Inflammatory macrophage treated with lipopolysaccharide for 1 hour (primary cell): ENCODE data around the gene PPP1R14C.
A peak's percentile ranks its signal among the peaks of the same experiment; 100 is the strongest.

Experiments used
- DNase-seq, 2 donors: peaks; one replicate each; pipeline ENCODE4 v3.0.0-alpha.2; 2020 to 2022

The PPP1R14C gene

GRCh38 chr6:150139533-150139932 lies 3.3 kb upstream of the PPP1R14C start:
- no peak for DNase-seq

GRCh38 chr6:150140236-150140969 lies 2.4 kb upstream of the PPP1R14C start:
- DNase-seq, result no peak

- DNase-seq, result peak; percentile 71 to 81
These were observed 661 bp upstream of the PPP1R14C start for GRCh38 chr6:150142097-150142669.

GRCh38 chr6:150143516-150144293 lies 861 bp downstream of the PPP1R14C start:
- no peak for DNase-seq

- no peak for DNase-seq
These were observed 1.5 kb downstream of the PPP1R14C start for GRCh38 chr6:150144294-150144868.

DNA sequence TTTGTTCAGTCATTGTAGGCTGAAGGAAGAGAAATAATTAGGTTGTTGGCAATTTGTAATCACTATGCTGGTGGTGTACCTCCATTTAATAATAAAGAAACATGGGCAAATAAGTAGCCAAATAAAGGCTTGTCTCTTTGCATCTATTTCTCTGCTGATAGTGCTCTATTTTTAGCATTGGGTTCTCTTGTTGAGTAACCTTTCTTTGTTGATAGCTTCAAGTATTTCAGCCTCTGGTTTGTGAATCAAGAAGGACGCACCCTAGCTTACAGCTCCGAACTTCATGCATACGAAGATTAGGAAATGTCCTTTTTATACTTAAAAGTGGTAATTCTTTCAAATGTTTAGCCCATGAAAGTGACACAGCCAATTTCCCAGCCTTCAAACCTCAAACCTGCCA lies 2.6 kb downstream of the PPP1R14C start:
- no peak for DNase-seq

GRCh38 chr6:150145830-150146229 lies 3.0 kb downstream of the PPP1R14C start:
- DNase-seq, result peak; percentile 47 to 52

- DNase-seq, result no peak
These were observed 3.6 kb downstream of the PPP1R14C start for GRCh38 chr6:150146436-150146835.

DNA sequence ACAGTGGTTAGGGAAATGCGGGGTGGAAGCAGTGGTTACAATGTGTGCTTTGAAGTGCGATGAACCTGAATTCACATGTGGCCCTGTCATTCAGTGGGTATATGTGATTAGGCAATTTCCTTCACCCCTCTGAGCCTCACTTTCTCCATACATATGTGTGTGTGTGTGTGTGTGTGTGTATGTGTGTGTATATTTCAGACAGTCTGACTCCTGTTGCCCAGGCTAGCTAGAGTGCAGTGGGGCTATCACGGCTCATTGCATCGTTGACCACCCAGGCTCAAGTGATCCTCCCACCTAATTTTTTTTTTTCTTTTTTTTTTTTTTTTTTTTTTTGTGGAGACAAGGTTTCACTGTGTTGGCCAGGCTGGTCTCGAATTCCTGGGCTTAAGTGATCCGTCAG lies 6.3 kb downstream of the PPP1R14C start:
- DNase-seq, result no peak

DNA sequence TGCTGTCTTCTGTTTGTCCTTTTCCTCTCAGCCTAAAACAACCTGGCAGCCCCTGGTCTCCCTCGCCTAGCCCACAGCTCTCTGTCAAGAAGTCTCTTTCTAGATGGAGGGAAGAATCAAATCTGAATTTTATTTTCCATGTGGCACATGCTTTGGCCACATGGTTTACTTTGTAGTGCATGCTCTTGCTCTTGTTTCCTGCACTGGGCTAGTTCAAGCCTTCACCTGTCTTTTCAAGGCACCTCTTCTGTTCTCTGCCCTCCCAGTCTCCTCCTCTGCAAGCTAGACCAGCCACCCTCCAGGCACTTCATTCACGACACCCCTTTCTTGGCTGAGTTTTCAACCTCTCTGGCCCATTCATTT lies 7.6 kb downstream of the PPP1R14C start:
- DNase-seq, result no peak

GRCh38 chr6:150150821-150151646 lies 8.2 kb downstream of the PPP1R14C start:
- peak in 1 of 2 donors; percentile 12 for DNase-seq

DNA sequence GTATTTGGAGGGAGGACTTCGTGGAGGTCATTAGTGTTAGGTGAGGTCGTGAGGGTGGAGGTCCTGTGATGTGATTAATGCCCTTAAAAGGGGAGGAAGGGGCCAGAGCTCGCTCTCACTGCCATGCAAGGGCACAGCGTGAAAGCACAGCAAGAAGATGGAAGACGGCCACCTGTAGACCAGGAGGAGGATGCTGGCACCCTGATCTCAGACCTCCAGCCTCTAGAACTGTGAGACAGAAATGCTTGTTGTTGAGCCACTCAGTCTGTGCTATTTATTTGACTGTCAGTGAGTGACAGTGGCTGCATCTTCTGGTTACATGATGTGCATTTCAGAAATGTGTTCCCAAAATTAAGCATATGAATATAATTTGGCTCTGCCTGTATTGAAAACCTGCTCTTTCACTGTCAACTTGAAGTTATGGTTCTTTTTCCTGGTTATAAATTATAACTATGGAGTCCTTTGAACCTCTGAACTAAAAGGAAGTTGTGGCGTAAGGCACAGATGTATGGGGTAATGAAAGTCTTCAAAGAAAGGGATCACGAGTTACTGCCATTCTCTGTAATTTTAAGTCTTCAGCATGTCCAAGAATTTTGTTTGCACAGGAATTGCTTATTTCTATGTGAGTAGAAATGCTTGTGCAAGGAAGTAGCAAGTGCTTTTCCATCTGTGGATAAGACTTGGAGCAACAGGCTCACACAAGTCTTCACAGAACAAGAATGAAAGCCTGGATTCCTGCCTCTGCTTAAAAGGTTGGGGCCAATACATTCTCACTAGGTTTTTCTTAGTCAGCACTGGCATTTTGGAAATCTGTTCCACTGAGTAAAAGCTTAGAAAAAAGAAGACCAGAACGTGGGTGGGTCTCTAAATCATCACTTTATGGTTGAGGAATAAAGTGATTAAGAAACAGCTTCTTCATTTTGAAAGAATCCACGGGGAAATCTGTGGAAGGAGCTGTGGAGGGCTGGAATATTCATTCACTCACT lies 10.3 kb downstream of the PPP1R14C start:
- DNase-seq, result peak; percentile 55 to 60

- DNase-seq, result no peak
These were observed 11.2 kb downstream of the PPP1R14C start for GRCh38 chr6:150153905-150154492.

- no peak for DNase-seq
These were observed 13.6 kb downstream of the PPP1R14C start for GRCh38 chr6:150156460-150156859.

GRCh38 chr6:150157081-150157480 lies 14.2 kb downstream of the PPP1R14C start:
- DNase-seq, result no peak

- no peak for DNase-seq
These were observed 16.9 kb downstream of the PPP1R14C start for GRCh38 chr6:150159757-150160156.

DNA sequence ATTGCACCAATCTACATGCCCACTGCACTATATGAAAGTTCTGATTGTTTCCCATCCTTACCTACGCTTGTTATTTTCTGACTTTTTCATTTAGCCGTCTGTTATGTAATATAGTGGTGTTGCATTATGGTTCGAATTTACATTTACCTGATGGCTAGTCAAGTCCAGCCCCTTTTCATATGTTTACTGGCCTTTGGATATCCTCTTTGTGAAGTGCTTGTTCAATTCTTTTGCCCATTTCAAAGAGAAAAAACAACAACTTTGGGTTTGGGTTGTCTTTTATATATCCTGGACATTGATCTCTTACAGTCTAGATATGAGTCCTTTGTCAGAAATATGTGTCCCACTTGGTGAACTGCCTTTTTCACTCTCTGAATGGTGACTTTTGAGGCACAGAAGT lies 21.1 kb downstream of the PPP1R14C start:
- DNase-seq, result no peak

DNA sequence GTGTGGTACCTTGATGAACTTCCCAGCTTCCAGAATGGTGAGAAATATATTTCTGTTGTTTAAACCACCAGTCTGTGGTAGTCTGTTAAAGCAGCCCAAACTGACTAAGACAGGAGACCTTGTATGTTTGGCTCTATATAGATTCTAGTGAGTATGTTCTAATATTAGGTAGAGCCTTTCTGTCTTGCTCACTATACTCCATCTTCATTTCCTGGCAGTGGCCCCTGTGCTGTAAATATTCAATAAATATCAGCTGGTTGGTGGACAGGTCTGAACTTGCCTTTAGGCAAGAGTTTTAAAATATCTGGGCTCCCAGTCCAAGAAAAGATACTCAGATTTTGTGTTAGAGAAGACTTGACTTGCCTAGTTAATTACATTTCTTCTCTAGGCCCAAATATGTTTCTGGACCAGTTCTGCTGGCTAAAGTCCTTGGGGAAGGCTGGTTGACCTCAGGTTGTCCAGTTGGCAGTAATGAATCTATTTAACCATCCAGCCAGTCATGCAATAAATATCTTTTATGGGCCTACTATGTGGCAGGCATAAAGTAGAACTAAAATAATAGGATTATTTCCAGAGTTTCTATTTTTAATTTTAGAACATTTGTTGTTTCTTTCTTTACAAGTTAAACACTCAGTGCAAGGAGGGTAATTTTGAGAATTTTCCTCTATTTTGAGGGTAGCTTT lies 22.3 kb downstream of the PPP1R14C start:
- DNase-seq, result no peak

- DNase-seq, result no peak
These were observed 24.6 kb downstream of the PPP1R14C start for GRCh38 chr6:150167479-150167873.

GRCh38 chr6:150169181-150169580 lies 26.3 kb downstream of the PPP1R14C start:
- no peak for DNase-seq
